ENCODE data around the gene ASMTL.
"Not testable (repeated sequence)": the region's sequence is repeated elsewhere in the genome, so short reads cannot be mapped to it uniquely, and the experiment has no call there.

The ASMTL gene

DNA sequence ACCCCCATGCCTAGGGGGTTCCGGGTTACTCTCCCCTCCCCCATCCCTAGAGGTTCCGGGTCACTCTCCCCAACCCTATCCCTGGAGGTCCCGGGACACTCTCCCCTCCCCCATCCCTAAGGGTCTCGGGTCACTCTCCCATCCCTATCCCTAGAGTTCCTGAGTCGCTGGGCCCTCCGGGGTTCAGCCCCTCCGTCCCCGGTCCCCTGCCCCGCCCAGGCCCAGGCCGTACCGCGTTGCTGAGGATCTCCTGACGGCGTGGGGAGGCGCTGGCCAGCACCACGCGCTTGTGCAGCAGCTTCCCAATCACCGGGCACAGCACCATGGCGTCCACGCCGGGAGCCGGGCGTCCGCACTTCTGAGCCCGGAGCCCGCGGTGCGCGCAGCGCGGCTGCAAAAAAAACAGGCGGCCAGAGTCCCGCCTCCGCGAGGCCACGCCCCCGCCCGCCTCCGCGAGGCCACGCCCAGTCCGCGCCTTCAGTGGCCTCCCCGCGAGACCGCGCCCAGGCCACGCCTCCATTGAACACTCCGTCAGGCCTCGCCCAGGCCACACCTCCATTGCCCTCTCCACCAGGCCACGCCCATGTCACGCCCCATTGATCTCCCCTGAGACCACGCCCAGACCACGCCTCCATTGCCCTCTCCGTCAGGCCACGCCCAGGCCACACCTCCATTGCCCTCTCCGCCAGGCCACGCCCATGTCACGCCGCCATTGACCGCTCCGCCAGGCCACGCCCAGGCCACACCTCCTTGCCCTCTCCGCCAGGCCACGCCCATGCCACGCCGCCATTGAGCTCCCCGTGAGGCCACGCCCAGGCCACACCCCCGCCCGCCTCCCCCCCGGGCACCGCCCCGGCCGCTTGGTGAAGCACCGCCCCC, at the start of gene ASMTL:
TSS of gene ASMTL (minus strand) at position 394 of the 879 bp plus-strand sequence. CDS start at position 325, 69 bp downstream.
- DNase-seq (ENCODE audit: low spot score) = peak; percentile 100

- DNase-seq (ENCODE audit: low spot score) = no peak
Measured at GRCh38 chrX:1502241-1502640, 49.5 kb upstream of the ASMTL start.

DNA sequence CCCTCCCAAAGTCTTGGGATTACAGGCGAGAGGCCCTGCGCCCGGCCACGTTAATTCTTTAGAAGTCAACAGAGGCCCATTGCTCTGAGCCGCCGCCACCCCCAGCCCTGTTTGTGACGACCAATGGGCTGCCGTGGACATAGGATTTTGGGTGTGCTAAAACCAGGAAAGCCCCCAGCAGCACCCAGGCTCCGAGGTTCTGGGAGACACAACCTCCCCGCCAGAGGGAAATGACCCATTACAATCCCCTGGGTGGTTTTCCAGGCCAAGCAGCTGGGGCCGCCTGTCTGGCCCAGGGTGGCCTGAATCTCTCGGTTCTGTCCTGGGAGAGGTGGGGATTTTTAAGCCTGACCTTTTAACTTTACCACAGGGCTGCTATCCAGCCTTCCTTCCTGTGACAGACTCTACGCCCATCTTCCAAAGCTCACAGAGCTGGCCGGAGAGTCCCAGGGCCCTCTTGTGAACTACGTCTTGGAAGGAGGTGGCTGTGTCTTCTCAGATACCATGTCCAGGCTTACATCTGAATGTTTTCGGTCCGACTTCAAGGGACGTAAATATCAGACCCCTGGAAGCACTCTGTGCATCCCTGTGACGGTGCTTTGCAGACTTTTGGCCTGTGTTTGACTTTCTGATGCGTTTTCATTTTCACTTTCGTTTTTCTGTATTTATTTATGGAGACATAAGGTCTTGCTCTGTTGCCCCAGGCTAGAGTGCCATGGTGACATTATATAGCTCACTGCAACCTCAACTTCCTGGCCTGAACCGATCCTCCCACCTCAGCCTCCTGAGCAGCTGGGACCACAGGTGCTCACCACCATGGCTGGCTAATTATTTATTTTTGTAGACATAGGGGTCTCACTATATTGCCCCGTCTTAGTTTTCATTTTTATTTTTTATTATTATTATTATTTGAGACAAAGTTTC, 48.3 kb upstream of the ASMTL start:
- no peak for DNase-seq (ENCODE audit: low spot score)

DNA sequence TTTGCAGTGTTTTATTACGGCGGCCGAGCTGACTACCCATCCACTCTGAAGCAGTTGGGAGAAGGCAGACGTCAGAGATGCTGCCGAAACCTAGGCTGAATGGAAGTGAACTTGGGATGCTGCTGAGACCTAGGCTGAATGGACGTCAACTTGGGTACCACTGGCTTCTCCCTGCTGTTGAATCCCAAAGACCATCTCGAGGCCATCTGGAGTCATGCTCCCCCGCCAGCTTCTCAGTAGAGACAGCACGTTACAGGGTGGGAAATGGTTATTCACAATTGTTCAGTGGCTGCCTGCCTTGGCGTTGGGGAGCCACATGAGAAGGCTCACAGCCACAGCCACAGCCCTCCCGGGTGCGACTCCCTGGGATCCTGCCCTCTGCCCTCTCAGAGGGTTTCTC, 43.4 kb upstream of the ASMTL start:
- DNase-seq (ENCODE audit: low spot score) = no peak

DNA sequence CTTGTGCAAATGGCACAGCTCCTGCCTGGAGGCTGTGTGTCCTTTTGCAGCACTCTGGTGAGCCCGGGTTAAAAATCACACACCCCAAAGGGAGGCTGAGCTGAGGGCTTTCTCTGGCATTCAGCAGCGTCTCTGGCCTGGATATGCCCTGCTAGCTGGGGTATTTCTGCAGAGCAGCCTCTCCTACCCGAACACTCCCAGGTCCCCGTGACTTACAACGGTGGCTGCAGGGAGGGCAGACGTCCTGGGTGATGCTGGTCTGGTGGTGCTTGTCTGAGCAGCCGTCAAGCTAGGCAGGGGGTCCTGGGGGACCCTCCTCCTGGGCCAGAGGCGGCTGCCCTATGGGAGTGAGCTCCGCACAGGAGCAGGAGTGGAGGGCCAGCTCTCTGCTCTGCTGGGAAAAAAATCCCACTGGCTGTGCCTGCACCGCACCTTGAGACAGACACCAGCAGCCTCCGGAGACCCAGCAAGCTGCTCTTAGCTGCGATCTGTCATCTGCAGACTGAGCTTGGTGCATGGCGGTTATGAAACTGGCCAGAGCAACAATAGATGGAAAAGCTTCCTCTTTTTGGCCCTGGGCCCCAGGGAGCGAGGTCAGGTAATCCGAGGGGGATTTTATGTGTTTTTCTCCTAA, 41.3 kb upstream of the ASMTL start:
- no peak for DNase-seq (ENCODE audit: low spot score)

- no peak for DNase-seq (ENCODE audit: low spot score)
Measured at GRCh38 chrX:1493412-1493811, 40.7 kb upstream of the ASMTL start.

DNA sequence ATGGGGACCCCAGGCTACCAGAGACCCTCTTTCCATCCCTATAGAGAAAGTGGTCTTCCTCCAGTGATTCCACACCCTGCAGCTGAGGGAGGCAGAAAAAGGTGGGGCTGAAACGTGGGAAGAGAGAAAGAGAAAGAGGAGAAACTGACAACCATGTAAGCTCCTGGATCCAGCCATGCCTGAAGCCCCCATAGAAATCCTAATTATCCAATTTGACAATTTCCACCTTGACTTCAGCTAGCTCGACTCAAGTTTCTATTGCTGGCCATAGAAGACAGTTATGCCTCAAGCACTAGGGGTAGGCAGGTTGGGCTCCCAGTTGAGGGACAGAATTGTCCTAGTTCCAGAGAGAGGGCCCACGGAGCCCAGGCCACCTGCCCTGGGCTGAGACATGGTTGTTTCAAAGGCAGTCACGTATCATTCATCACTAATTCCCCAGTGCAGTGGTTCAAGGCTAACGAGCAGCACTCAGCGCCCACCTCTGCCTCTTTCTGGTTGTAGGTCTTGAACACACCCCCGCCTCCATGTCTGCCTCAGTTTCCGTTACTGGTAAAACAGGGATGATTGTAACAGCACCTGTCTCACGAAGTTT, 39.8 kb upstream of the ASMTL start:
- no peak for DNase-seq (ENCODE audit: low spot score)

DNA sequence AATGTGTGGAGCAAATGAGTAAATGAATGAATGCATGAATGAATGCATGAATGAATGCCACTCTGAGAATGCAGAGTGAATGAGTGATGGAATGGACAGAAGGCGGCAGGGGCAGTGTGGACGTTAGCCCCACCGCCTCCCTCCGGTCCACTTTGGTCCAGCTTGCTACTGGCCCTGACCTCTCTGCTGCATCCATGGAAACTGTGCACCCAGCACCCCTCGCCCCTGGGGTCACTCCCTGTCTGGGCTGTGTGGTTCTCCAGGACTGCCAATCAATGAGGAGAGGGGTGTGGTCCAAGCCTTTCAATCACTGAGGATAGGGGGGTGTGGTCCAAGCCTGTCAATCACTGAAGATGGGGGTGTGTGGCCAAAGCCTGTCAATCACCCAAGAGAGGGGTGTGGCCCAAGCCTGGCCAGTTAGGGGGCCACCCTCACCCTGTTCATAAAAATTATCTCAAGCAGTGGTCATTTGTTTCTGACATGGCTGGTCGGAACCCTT, 39.2 kb upstream of the ASMTL start:
- DNase-seq (ENCODE audit: low spot score) = no peak

- DNase-seq (ENCODE audit: low spot score) = not testable (repeated sequence)
Measured at GRCh38 chrX:1491248-1491647, 38.5 kb upstream of the ASMTL start.

DNA sequence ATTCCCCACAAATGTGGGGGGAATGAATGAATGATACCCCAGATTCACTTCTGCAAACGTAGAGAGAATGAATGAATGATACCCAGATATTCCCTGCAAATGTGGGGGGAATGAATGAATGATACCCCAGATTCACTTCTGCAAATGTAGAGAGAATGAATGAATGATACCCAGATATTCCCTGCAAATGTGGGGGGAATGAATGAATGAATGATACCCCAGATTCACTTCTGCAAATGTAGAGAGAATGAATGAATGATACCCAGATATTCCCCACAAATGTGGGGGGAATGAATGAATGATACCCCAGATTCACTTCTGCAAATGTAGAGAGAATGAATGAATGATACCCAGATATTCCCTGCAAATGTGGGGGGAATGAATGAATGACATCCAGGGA, 38.0 kb upstream of the ASMTL start:
- DNase-seq (ENCODE audit: low spot score) = not testable (repeated sequence)

- not testable (repeated sequence) for DNase-seq (ENCODE audit: low spot score)
Measured at GRCh38 chrX:1489354-1489753, 36.6 kb upstream of the ASMTL start.

GRCh38 chrX:1488745-1489144, 36.0 kb upstream of the ASMTL start:
- no peak for DNase-seq (ENCODE audit: low spot score)

DNA sequence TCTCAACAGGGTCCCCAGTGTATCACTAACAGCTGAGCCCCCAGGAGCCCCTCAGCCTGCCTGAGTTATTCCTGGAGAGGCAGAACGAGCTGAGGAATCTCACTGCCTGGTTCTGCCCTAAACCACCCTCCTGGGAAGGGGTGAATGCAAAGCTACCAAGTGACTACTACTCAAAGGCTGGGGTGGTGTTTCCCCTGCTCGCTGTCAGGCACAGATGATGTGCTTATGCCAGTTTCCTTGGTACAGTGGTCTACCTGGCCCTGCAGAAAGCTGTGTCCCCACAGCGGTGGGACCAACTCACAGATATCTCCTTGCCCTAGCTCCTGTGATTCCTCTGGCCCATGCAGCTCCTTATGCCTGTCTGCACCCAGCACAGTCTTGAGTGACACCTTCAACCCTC, 35.4 kb upstream of the ASMTL start:
- no peak for DNase-seq (ENCODE audit: low spot score)

DNA sequence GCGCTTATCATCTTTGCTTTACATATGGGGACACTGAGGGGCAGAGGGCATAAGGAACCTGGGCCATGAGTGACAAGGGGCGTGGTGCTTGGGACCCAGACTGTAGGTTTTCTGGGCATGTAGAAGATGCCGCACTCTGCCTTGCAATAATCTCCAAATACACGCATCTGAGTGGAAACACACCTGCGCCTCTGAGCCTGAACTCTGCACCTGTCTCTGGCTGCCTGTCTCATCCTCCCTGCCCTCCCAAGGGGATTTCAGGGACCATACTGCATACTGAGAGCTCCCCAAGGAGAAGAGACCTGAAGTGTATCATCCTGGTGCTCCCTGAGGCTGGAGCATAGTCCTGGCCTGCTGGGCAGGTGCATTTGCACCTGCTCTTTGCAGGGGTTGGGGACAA, 34.7 kb upstream of the ASMTL start:
- no peak for DNase-seq (ENCODE audit: low spot score)

DNA sequence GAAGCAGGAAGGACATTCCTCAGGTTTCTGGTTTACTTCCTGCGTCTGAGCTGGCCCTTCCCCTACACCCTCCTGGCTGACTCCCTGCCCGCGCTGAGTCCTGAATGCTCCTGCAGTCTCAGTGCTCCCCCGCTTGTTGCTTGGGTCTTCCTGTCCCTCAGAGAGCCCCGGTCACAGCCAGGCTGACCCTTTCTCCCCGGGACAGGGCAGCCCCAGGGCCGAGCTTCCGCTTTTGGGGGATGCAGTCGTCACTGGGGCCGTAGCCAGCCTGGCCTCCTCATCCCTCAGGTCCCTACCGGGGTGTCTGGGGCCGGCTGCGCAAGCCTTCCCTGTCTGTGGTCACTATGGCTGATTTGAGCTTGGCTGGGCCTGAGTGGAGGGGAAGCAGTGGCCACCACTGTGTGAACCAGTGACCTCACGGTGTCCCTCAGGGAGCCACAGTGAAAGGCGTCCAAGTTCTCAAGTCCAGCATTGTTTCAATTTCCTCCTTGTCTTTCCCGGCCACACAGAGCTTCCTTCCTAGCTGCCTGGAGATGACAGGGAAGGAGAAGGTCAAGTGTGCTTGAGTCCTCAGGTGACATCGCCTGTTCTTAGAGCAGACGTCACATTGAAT, 34.1 kb upstream of the ASMTL start:
- no peak for DNase-seq (ENCODE audit: low spot score)

- DNase-seq (ENCODE audit: low spot score) = no peak
Measured at GRCh38 chrX:1486177-1486576, 33.5 kb upstream of the ASMTL start.

- DNase-seq (ENCODE audit: low spot score) = no peak
Measured at GRCh38 chrX:1485033-1485432, 32.3 kb upstream of the ASMTL start.

- DNase-seq (ENCODE audit: low spot score) = no peak
Measured at GRCh38 chrX:1484638-1485019, 31.9 kb upstream of the ASMTL start.

- DNase-seq (ENCODE audit: low spot score) = no peak
Measured at GRCh38 chrX:1483843-1484637, 31.3 kb upstream of the ASMTL start.

DNA sequence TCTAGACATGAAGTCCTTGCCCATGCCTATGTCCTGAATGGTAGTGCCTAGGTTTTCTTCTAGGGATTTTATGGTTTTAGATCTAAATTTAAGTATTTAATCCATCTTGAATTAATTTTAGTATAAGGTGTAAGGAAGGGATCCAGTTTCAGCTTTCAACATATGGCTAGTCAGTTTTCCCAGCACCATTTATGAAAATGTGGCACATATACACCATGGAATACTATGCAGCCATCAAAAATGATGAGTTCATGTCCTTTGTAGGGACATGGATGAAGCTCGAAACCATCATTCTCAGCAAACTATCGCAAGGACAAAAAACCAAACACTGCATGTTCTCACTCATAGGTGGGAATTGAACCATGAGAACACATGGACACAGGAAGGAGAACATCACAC, 29.8 kb upstream of the ASMTL start:
- DNase-seq (ENCODE audit: low spot score) = not testable (repeated sequence)
